DOHH2 (cell line): ENCODE data around the gene DNMT3A.

Experiments
- H3F3A ChIP-seq: fragments of 200-600 bp; sonication (generic), shearing (Covaris generic); 2 replicates; pipeline ENCODE4 v1.6.0; 2016; ENCODE audit warnings: antibody characterized with exemption, mild to moderate bottlenecking; ENCODE audit not compliant: control insufficient read depth, insufficient read depth
- H3K27ac ChIP-seq: fragments of 200-600 bp; sonication (generic); 2 replicates; pipeline ENCODE4 v1.5.1; 2014; ENCODE audit warnings: low read depth, mild to moderate bottlenecking, low read length, moderate library complexity
- H3K27me3 ChIP-seq: fragments of 200-600 bp; sonication (generic); 2 replicates; pipeline ENCODE4 v1.6.1; 2014; ENCODE audit warnings: mild to moderate bottlenecking, low read length, mixed read lengths; ENCODE audit not compliant: control insufficient read depth
- H3K36me3 ChIP-seq: fragments of 200-600 bp; sonication (generic); 2 replicates; pipeline ENCODE4 v1.6.1; 2014; ENCODE audit warnings: mild to moderate bottlenecking, low read length, moderate library complexity, mixed read lengths; ENCODE audit not compliant: control insufficient read depth
- H3K4me1 ChIP-seq: fragments of 200-600 bp; sonication (generic); 2 replicates; pipeline ENCODE4 v1.6.1; 2014; ENCODE audit warnings: mild to moderate bottlenecking, low read length, mixed read lengths; ENCODE audit not compliant: control insufficient read depth
- H3K4me2 ChIP-seq: fragments of 200-600 bp; sonication (generic); 2 replicates; pipeline ENCODE4 v1.6.0; 2014; ENCODE audit warnings: mild to moderate bottlenecking, low read length, moderate library complexity
- H3K4me3 ChIP-seq: fragments of 200-600 bp; sonication (generic); 2 replicates; pipeline ENCODE4 v1.5.1; 2014; ENCODE audit warnings: mild to moderate bottlenecking, low read length, mixed read lengths
- H3K79me2 ChIP-seq: fragments of 200-600 bp; sonication (generic); 2 replicates; pipeline ENCODE4 v1.6.1; 2014; ENCODE audit warnings: mild to moderate bottlenecking, low read length, mixed read lengths; ENCODE audit not compliant: control insufficient read depth
- H3K9me2 ChIP-seq: fragments of 200-600 bp; sonication (generic); replicated peaks from 2 replicates; pipeline ENCODE4 v1.6.1; 2014; ENCODE audit warnings: mild to moderate bottlenecking, low read length, mixed read lengths; ENCODE audit not compliant: control insufficient read depth
- H3K9me3 ChIP-seq: fragments of 200-600 bp; sonication (generic); 2 replicates; pipeline ENCODE4 v1.6.1; 2014; ENCODE audit warnings: antibody characterized with exemption, low read length, mixed read lengths; ENCODE audit not compliant: control insufficient read depth, insufficient read depth
- H4K20me1 ChIP-seq: fragments of 200-600 bp; sonication (generic); 2 replicates; pipeline ENCODE4 v1.6.0; 2014; ENCODE audit warnings: low read depth, mild to moderate bottlenecking, antibody characterized with exemption, low read length, moderate library complexity; ENCODE audit not compliant: control insufficient read depth, insufficient read depth
- EZH2phosphoT487 ChIP-seq: fragments of 200-600 bp; sonication (generic); IDR thresholded peaks from 2 replicates; pipeline ENCODE4 v1.6.1; 2017; ENCODE audit warnings: borderline replicate concordance, mild to moderate bottlenecking, antibody characterized with exemption, low read length, moderate library complexity, mixed read lengths
- TF ChIP-seq, protein P1 (sequence below): fragments of 200-600 bp; sonication (generic); IDR thresholded peaks from one replicate; pipeline ENCODE4 v1.5.1; 2014; ENCODE audit warnings: antibody characterized with exemption, mild to moderate bottlenecking, low read depth, low read length; ENCODE audit not compliant: poor library complexity, severe bottlenecking

The DNMT3A gene

GRCh38 chr2:25265802-25266201 lies 75.9 kb downstream of the DNMT3A start:
- H3K9me3 ChIP-seq: no peaks in the 10 kb centered on the region
- no peaks in the 10 kb centered on the region for H3K79me2 ChIP-seq
- H3K4me3 ChIP-seq: no peak overlapping the region
- H3K4me2 ChIP-seq: no peak overlapping the region
- no peaks in the 10 kb centered on the region for H3K27me3 ChIP-seq
- H3F3A ChIP-seq: no peaks in the 10 kb centered on the region
- H3K4me1 ChIP-seq: no peaks in the 10 kb centered on the region
- no peaks in the 10 kb centered on the region for H4K20me1 ChIP-seq
- H3K36me3 ChIP-seq: no peaks in the 10 kb centered on the region
- no peaks in the 10 kb centered on the region for H3K9me2 ChIP-seq
- TF ChIP-seq, protein P1, sequence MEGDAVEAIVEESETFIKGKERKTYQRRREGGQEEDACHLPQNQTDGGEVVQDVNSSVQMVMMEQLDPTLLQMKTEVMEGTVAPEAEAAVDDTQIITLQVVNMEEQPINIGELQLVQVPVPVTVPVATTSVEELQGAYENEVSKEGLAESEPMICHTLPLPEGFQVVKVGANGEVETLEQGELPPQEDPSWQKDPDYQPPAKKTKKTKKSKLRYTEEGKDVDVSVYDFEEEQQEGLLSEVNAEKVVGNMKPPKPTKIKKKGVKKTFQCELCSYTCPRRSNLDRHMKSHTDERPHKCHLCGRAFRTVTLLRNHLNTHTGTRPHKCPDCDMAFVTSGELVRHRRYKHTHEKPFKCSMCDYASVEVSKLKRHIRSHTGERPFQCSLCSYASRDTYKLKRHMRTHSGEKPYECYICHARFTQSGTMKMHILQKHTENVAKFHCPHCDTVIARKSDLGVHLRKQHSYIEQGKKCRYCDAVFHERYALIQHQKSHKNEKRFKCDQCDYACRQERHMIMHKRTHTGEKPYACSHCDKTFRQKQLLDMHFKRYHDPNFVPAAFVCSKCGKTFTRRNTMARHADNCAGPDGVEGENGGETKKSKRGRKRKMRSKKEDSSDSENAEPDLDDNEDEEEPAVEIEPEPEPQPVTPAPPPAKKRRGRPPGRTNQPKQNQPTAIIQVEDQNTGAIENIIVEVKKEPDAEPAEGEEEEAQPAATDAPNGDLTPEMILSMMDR: no peak
- no peak for TF ChIP-seq EZH2phosphoT487
- no peak overlapping the region for H3K27ac ChIP-seq

DNA sequence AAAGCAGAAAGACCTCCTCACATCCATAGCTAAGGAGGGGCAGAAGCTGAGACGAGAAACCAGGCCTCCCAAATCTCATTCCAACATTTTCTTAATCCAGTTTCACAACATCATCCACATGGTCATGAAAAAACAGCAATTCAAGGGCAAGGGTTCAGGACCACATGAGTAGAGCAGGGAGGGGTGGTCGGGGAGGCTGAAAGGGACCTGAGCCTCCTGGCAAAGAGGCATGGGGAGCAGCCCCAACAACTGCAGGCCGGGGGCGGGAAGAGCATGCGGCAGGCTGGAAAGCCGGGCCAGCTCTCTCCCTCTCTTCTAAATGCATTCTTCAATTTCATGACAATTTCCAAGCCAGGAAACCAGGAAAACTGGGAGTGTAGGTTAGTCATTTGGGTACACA lies 76.7 kb downstream of the DNMT3A start:
- no peak overlapping the region for H3K4me3 ChIP-seq
- no peaks in the 10 kb centered on the region for H3K9me3 ChIP-seq
- no peak for TF ChIP-seq EZH2phosphoT487
- TF ChIP-seq, protein P1: no peak
- H3K79me2 ChIP-seq: no peaks in the 10 kb centered on the region
- no peaks in the 10 kb centered on the region for H3K4me1 ChIP-seq
- H4K20me1 ChIP-seq: no peaks in the 10 kb centered on the region
- no peaks in the 10 kb centered on the region for H3K9me2 ChIP-seq
- H3K27me3 ChIP-seq: no peaks in the 10 kb centered on the region
- no peaks in the 10 kb centered on the region for H3F3A ChIP-seq
- H3K4me2 ChIP-seq: no peak overlapping the region
- H3K36me3 ChIP-seq: no peaks in the 10 kb centered on the region
- no peak overlapping the region for H3K27ac ChIP-seq

GRCh38 chr2:25262288-25262687 lies 79.4 kb downstream of the DNMT3A start:
- Histone ChIP-seq H3K9me3 (no peaks in the 10 kb centered on the region), H3K4me2 (no peak overlapping the region), H3K4me1 (no peaks in the 10 kb centered on the region), H3K27me3 (no peaks in the 10 kb centered on the region), H3K36me3 (no peaks in the 10 kb centered on the region), H3F3A (no peaks in the 10 kb centered on the region), H3K9me2 (no peaks in the 10 kb centered on the region), H3K79me2 (no peaks in the 10 kb centered on the region), H3K27ac (no peak overlapping the region), H4K20me1 (no peaks in the 10 kb centered on the region), H3K4me3 (no peak overlapping the region)
- TF ChIP-seq EZH2phosphoT487: no peak
- TF ChIP-seq, protein P1: no peak

- H4K20me1 ChIP-seq: no peaks in the 10 kb centered on the region
- H3F3A ChIP-seq: no peaks in the 10 kb centered on the region
- no peak overlapping the region for H3K4me2 ChIP-seq
- H3K79me2 ChIP-seq: no peaks in the 10 kb centered on the region
- H3K27ac ChIP-seq: no peak overlapping the region
- no peaks in the 10 kb centered on the region for H3K36me3 ChIP-seq
- no peak overlapping the region for H3K4me3 ChIP-seq
- no peaks in the 10 kb centered on the region for H3K27me3 ChIP-seq
- H3K9me3 ChIP-seq: no peaks in the 10 kb centered on the region
- H3K4me1 ChIP-seq: no peaks in the 10 kb centered on the region
- TF ChIP-seq, protein P1: no peak
- TF ChIP-seq EZH2phosphoT487: no peak
- no peaks in the 10 kb centered on the region for H3K9me2 ChIP-seq
Measured at GRCh38 chr2:25259737-25260124, 82.0 kb downstream of the DNMT3A start.
